GM23338 (cell line): ENCODE results near the gene CAPZB. TPM values are rescaled to one million over a fixed set of nuclear protein-coding genes. Genes with fewer than 3 reads are reported as not detected.

ENCODE experiments used
- ATAC-seq: fragments of 200-7000 bp; cut with Tn5 transposase; 3 replicates; pipeline ENCODE4 v1.9.1; 2020
- DNase-seq: peaks from one replicate; pipeline ENCODE4 v3.0.0-alpha.2; 2015; ENCODE audit warnings: low spot score
- H2AFZ ChIP-seq: fragments of 200-600 bp; sonication (generic); 2 replicates; pipeline ENCODE4 v1.8.0; 2016; ENCODE audit warnings: antibody characterized with exemption, mild to moderate bottlenecking, moderate library complexity
- H3F3A ChIP-seq: fragments of 200-600 bp; sonication (generic); replicated peaks from 2 replicates; pipeline ENCODE4 v1.8.0; 2017; ENCODE audit warnings: antibody characterized with exemption, mixed run types, low read depth
- H3K27ac ChIP-seq: fragments of 200-600 bp; sonication (generic); 2 replicates; pipeline ENCODE4 v1.6.1; 2016; ENCODE audit warnings: low read depth
- H3K27me3 ChIP-seq: fragments of 200-600 bp; sonication (generic); 2 replicates; pipeline ENCODE4 v1.8.0; 2016; ENCODE audit warnings: mild to moderate bottlenecking, mixed run types, moderate library complexity; ENCODE audit not compliant: insufficient read depth
- H3K36me3 ChIP-seq: fragments of 200-600 bp; sonication (generic); 2 replicates; pipeline ENCODE4 v1.8.0; 2016; ENCODE audit warnings: mild to moderate bottlenecking; ENCODE audit not compliant: insufficient read depth
- H3K4me1 ChIP-seq: fragments of 200-600 bp; sonication (generic); 2 replicates; pipeline ENCODE4 v1.8.0; 2016; ENCODE audit warnings: mild to moderate bottlenecking, moderate library complexity; ENCODE audit not compliant: insufficient read depth
- H3K4me2 ChIP-seq: fragments of 200-600 bp; sonication (generic); 2 replicates; pipeline ENCODE4 v1.7.1; 2017; ENCODE audit warnings: mixed run types
- H3K4me3 ChIP-seq: fragments of 200-600 bp; sonication (generic); 2 replicates; pipeline ENCODE4 v1.6.1; 2016; ENCODE audit warnings: mixed run types
- H3K79me2 ChIP-seq: fragments of 200-600 bp; sonication (generic); replicated peaks from 2 replicates; pipeline ENCODE4 v1.8.0; 2017; ENCODE audit warnings: mild to moderate bottlenecking; ENCODE audit not compliant: insufficient read depth
- H3K9me2 ChIP-seq: fragments of 200-600 bp; sonication (generic); 2 replicates; pipeline ENCODE4 v1.8.0; 2017; ENCODE audit not compliant: insufficient read depth
- H4K20me1 ChIP-seq: fragments of 200-600 bp; sonication (generic); replicated peaks from 2 replicates; pipeline ENCODE4 v1.8.0; 2017; ENCODE audit warnings: mild to moderate bottlenecking; ENCODE audit not compliant: insufficient read depth
- H3K27ac Mint-ChIP-seq: 2 replicates; pipeline ENCODE4 v1.8.0; 2020; ENCODE audit warnings: inconsistent platforms, mild to moderate bottlenecking, moderate library complexity, mixed read lengths
- H3K27me3 Mint-ChIP-seq: 3 replicates; pipeline ENCODE4 v1.8.0; 2022; ENCODE audit warnings: low read depth, mild to moderate bottlenecking, moderate library complexity, mixed read lengths, inconsistent platforms; ENCODE audit not compliant: insufficient read depth, poor library complexity
- H3K36me3 Mint-ChIP-seq: 3 replicates; pipeline ENCODE4 v1.8.0; 2021; ENCODE audit warnings: low read depth, mild to moderate bottlenecking, inconsistent platforms, moderate library complexity, mixed read lengths
- H3K4me1 Mint-ChIP-seq: 3 replicates; pipeline ENCODE4 v1.8.0; 2020; ENCODE audit warnings: mild to moderate bottlenecking, inconsistent platforms, mixed read lengths
- H3K4me3 Mint-ChIP-seq: 3 replicates; pipeline ENCODE4 v1.8.0; 2021; ENCODE audit warnings: moderate library complexity, mild to moderate bottlenecking, inconsistent platforms, mixed read lengths
- H3K9me3 Mint-ChIP-seq: 3 replicates; pipeline ENCODE4 v1.8.0; 2020; ENCODE audit warnings: moderate library complexity, mild to moderate bottlenecking, inconsistent platforms, mixed read lengths
- CREB1 ChIP-seq: fragments of 250-450 bp; sonication (Bioruptor Pico); IDR thresholded peaks from 2 replicates; pipeline ENCODE4 v1.5.0; 2020; ENCODE audit warnings: low read depth, mild to moderate bottlenecking, moderate library complexity
- CTCF ChIP-seq, 2 experiments: fragments of 200-600 bp in 1 of 2; sonication (generic) in 1 of 2; conservative IDR thresholded peaks; 2 replicates each; pipeline versions ENCODE4 v1.5.1 to v1.6.1; 2016 to 2017; ENCODE audit warnings: antibody characterized with exemption in 2 of 2, low read depth in 2 of 2, mild to moderate bottlenecking in 2 of 2, moderate library complexity in 1 of 2
- ETS1 ChIP-seq: IDR thresholded peaks from 2 replicates; pipeline ENCODE4 v1.6.1; 2016; ENCODE audit warnings: antibody characterized with exemption
- EZH2 ChIP-seq: fragments of 200-600 bp; sonication (generic); IDR thresholded peaks from one replicate; pipeline ENCODE4 v1.8.0; 2017; ENCODE audit warnings: antibody characterized with exemption, mild to moderate bottlenecking, low read depth; ENCODE audit not compliant: unreplicated experiment
- EZH2phosphoT487 ChIP-seq: fragments of 200-600 bp; sonication (generic); IDR thresholded peaks from one replicate; pipeline ENCODE4 v1.8.1; 2018; ENCODE audit warnings: antibody characterized with exemption; ENCODE audit not compliant: unreplicated experiment
- JUNB ChIP-seq: IDR thresholded peaks from one replicate; pipeline ENCODE4 v1.6.1; 2016; ENCODE audit warnings: antibody characterized with exemption; ENCODE audit not compliant: unreplicated experiment
- NANOG ChIP-seq: IDR thresholded peaks from 2 replicates; pipeline ENCODE4 v1.6.1; 2016; ENCODE audit warnings: antibody characterized with exemption, borderline replicate concordance
- POLR2AphosphoS5 ChIP-seq: IDR thresholded peaks from 2 replicates; pipeline ENCODE4 v1.6.1; 2016; ENCODE audit warnings: antibody characterized with exemption, low read depth
- REST ChIP-seq: IDR thresholded peaks from one replicate; pipeline ENCODE4 v1.6.1; 2018; ENCODE audit warnings: antibody characterized with exemption; ENCODE audit not compliant: unreplicated experiment
- STAT1 ChIP-seq: IDR thresholded peaks from one replicate; pipeline ENCODE4 v1.6.1; 2016; ENCODE audit warnings: antibody characterized with exemption; ENCODE audit not compliant: unreplicated experiment
- ZNF114 ChIP-seq: fragments of 250-450 bp; sonication (Bioruptor Pico); IDR thresholded peaks from 2 replicates; pipeline ENCODE4 v1.5.0; 2020; ENCODE audit warnings: mild to moderate bottlenecking, moderate library complexity
- ZNF331 ChIP-seq: fragments of 250-450 bp; sonication (Bioruptor Pico); IDR thresholded peaks from 2 replicates; pipeline ENCODE4 v1.5.0; 2020; ENCODE audit warnings: low read depth, mild to moderate bottlenecking, moderate library complexity
- ZNF462 ChIP-seq: fragments of 250-450 bp; sonication (Bioruptor Pico); IDR thresholded peaks from 2 replicates; pipeline ENCODE4 v1.5.0; 2020; ENCODE audit warnings: mild to moderate bottlenecking, moderate library complexity
- polyA plus RNA-seq: library from polyadenylated mRNA; unstranded; fragments of >200 nt; fragmentation: Nextera tagmentation; extraction: Ambion mirVana; gene quantifications from 2 replicates; pipeline ENCODE4 v1.2.1, GENCODE V29; 2016
- total RNA-seq: library from RNA; depleted of rRNA; stranded (reverse); fragments of >200 nt; shearing (Covaris generic); gene quantifications from 2 replicates; pipeline ENCODE4 v1.2.3, GENCODE V29; 2014

The CAPZB gene
- total and polyA plus RNA-seq, 2 experiments from 2014 or later: 195 to 348 TPM

- ATAC-seq: no peak
- Histone ChIP-seq H3K9me2 (no peaks in the 10 kb centered on the region), H3K4me1 (no peaks in the 10 kb centered on the region), H3K79me2 (peaks cover 12% of the 10 kb centered on the region; the same call in 1 of the 2 replicates), H3K4me3 (no peak overlapping the region), H3K27me3 (no peaks in the 10 kb centered on the region), H4K20me1 (peaks cover 27% of the 10 kb centered on the region), H3K36me3 (peaks cover 10% of the 10 kb centered on the region), H3K27ac (no peak overlapping the region), H3F3A (0 out of 2 replicates have a peak, but pooled peaks cover 3% of the 10 kb centered on the region), H2AFZ (no peak overlapping the region), H3K4me2 (no peak overlapping the region)
- Mint-ChIP-seq H3K4me1 (no peaks in the 10 kb centered on the region), H3K9me3 (no peaks in the 10 kb centered on the region), H3K27ac (no peak overlapping the region; the same call in 1 of the 2 replicates), H3K36me3 (peaks cover 41% of the 10 kb centered on the region), H3K4me3 (no peak overlapping the region), H3K27me3 (no peaks in the 10 kb centered on the region)
- TF ChIP-seq EZH2 (no peak), ETS1 (no peak), JUNB (no peak), EZH2phosphoT487 (no peak), NANOG (no peak), REST (no peak), CREB1 (CRISPR knock-in tag) (no peak), CTCF (conservative IDR thresholded peaks at IDR 0.05; ENCODE audit: low read depth in 2 of 2) (no peak), STAT1 (no peak), ZNF462 (CRISPR knock-in tag) (no peak), ZNF114 (no peak), POLR2AphosphoS5 (no peak), ZNF331 (no peak)
- DNase-seq: no peak
Measured at GRCh38 chr1:19376428-19377372, 108.6 kb downstream of the CAPZB start.
